ENCODE results near the gene BTBD19. TPM values are rescaled to one million over a fixed set of nuclear protein-coding genes. Genes with fewer than 3 reads are reported as not detected.
A peak's percentile ranks its signal among the peaks of the same experiment; 100 is the strongest.
"Not testable (repeated sequence)": the region's sequence is repeated elsewhere in the genome, so short reads cannot be mapped to it uniquely, and the experiment has no call there.

The BTBD19 gene
- total RNA-seq, 1 donor from 2014 or later = 6.8 TPM

DNA sequence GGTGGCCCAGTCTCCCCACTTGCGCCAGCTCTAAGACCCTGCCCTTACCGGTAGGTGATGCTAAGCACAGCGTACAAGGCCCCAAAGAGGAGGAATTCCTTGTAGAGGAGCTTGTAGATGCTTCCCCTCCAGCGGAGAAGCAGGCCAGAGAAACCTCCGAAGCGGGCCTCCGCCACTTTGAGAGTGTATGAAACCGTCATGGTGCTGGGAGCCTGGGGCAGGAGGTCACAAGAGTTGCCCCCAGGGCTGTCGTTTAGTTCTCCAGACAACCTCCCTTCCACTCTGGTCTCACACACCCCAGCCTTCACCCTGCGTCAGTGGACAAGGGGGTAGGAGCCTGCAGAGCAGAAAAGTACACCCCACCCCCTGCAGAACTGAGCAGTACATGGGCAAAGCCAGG, 20.8 kb upstream of the BTBD19 start:
- no peak for DNase-seq (ENCODE audit: low read depth, low spot score)

GRCh38 chr1:44788120-44788860, 20.0 kb upstream of the BTBD19 start, which contains the start of gene BEST4:
BEST4 (minus strand) TSS chr1:44788170; CDS start chr1:44787705, 465 bp downstream.
- DNase-seq (ENCODE audit: low read depth, low spot score) = no peak

DNA sequence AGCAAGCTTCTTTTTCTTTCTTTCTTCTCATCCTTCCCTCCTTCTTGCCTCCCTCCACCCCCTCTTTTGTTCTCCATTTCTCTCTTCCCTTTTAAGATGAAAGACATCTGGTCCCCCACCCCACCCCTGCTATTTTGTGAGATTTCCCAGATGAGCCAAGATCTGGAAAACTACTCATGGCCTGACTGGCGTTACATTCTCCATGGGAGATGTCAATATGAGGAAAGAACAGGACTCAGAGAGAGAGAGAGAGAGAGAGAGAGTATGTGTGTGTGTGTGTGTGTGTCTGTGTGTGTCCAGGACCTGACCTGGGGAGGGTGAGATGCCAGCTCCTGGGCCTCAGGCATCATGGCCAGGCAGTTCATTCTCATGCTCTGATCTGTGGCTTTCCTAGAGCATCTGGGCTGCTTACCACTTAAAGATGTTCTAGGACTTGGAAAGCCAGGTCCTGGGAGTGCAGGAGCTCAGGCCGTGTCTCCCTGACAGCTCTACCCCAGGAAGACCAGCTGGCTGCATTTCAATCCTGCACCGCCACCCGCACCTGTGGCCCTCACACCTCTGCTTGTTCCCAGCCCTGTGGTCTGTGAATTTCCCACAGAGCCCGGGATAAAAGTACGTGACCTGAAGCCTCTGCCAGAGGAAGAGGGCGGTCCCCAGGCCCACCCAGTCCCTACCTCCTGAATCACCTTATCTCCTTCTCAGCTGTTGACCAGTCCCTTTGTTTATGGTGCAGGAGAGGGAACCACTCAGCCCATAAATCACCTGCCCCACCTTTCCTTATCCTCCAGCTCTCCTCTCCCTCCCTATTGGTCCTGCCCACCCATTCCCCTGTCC, 17.1 kb upstream of the BTBD19 start:
- no peak for DNase-seq (ENCODE audit: low read depth, low spot score)

- DNase-seq (ENCODE audit: low read depth, low spot score) = no peak
Measured at GRCh38 chr1:44792736-44793502, 15.4 kb upstream of the BTBD19 start.

GRCh38 chr1:44797886-44798285, 10.4 kb upstream of the BTBD19 start:
- DNase-seq (ENCODE audit: low read depth, low spot score) = not testable (repeated sequence)

GRCh38 chr1:44798481-44799365, 9.6 kb upstream of the BTBD19 start:
- no peak for DNase-seq (ENCODE audit: low read depth, low spot score)

- peak; percentile 95 for DNase-seq (ENCODE audit: low read depth, low spot score)
Measured at GRCh38 chr1:44799770-44800584, 8.3 kb upstream of the BTBD19 start, which contains the start of gene PLK3. PLK3 (plus strand) TSS chr1:44800377; CDS start chr1:44800464, 87 bp downstream.

DNA sequence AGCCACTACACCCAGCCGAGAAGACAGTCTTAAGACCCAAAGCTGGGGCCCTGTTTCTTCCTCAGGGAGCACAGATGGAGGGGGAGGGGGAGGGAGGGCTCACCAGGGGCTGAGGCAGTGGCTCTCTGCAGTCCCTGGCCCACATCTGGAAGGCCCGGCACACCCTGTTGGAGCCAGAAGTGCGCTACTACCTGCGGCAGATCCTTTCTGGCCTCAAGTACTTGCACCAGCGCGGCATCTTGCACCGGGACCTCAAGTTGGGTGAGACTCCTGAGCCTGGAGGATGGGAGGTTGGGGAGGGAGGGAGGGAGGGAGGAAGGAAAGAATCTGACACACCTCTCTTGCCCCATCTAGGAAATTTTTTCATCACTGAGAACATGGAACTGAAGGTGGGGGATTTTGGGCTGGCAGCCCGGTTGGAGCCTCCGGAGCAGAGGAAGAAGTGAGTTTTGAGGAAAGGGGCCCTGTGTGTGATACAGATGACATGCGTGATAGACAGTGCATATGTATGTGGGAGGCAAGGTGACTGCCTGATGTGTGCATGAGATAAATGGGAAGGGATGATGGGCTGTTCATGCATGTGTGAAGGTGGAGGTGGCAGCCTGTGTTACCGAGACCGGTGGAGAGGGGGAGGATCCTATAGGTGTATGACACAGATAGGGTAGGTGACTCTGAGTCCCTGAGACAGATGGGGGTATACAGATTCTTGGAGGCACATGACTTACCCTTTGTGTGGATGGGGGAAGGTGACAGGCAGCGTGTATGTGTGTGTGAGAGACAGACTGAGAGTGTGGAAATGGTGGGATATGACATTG, 6.6 kb upstream of the BTBD19 start:
- DNase-seq (ENCODE audit: low read depth, low spot score) = no peak

- DNase-seq (ENCODE audit: low read depth, low spot score) = no peak
Measured at GRCh38 chr1:44802306-44803061, 5.8 kb upstream of the BTBD19 start.

GRCh38 chr1:44803062-44803311, 5.3 kb upstream of the BTBD19 start:
- DNase-seq (ENCODE audit: low read depth, low spot score) = no peak

GRCh38 chr1:44803312-44804095, 4.8 kb upstream of the BTBD19 start:
- no peak for DNase-seq (ENCODE audit: low read depth, low spot score)

DNA sequence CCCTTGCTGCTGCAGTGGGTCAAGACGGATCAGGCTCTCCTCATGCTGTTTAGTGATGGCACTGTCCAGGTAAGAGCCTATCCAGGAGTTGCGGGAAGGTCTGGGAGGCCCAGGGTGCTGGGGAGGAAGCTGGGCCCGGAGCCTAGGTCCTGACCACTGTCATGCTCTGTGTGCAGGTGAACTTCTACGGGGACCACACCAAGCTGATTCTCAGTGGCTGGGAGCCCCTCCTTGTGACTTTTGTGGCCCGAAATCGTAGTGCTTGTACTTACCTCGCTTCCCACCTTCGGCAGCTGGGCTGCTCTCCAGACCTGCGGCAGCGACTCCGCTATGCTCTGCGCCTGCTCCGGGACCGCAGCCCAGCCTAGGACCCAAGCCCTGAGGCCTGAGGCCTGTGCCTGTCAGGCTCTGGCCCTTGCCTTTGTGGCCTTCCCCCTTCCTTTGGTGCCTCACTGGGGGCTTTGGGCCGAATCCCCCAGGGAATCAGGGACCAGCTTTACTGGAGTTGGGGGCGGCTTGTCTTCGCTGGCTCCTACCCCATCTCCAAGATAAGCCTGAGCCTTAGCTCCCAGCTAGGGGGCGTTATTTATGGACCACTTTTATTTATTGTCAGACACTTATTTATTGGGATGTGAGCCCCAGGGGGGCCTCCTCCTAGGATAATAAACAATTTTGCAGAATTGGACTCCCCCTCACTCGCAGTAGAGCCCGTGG, 2.9 kb upstream of the BTBD19 start:
- no peak for DNase-seq (ENCODE audit: low read depth, low spot score)

GRCh38 chr1:44806025-44806703, 2.2 kb upstream of the BTBD19 start:
- DNase-seq (ENCODE audit: low read depth, low spot score) = no peak

- no peak for DNase-seq (ENCODE audit: low read depth, low spot score)
Measured at GRCh38 chr1:44806704-44807363, 1.5 kb upstream of the BTBD19 start, which contains the start of gene DYNLT4. DYNLT4 (minus strand) TSS chr1:44807351; CDS start chr1:44806668, 683 bp downstream.

- peak; percentile 100 for DNase-seq (ENCODE audit: low read depth, low spot score)
Measured at GRCh38 chr1:44807364-44808062, 810 bp upstream of the BTBD19 start.
